ENCODE results near the gene ARHGEF3. TPM values are rescaled to one million over a fixed set of nuclear protein-coding genes. Genes with fewer than 3 reads are reported as not detected.

Gene ARHGEF3
- total RNA-seq, 2 experiments from 2014 or later = 63.0 to 66.5 TPM

DNA sequence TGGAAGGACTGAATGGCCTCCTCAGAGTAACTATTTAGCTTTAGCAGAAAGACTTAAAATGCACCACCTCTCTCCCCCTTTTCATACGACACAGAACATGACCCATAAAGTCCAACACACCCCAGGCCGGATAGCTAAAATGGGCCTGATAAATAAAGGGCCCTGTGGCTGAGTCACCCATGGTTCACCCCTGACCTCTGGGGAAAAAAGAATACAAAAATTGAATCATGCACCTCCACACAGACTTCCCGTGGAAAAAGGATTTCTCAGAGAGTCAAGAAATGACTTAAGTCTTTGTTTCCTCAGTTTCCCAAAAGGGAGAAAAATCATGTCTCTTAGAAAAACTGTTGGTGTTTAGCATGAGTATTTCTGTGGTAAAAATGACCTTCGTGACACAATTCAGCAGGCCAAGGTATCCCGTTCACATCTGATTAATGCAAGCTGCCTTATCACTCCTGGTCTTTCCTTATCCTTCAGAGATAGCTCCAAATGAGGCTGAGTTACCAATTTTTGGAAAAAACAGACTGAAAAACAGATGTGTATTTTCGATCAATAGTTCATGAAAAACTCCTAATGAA is 34.0 kb upstream of the ARHGEF3 start:
- DNase-seq (no peak), ATAC-seq (no peak)
- H3K27ac Mint-ChIP-seq = no peak overlapping the region
- H3K27me3 Mint-ChIP-seq = no peaks in the 10 kb centered on the region
- intact Hi-C loops (cut with micrococcal nuclease) = no loop called here
- H3K4me1 Mint-ChIP-seq (ENCODE audit: low read depth) = peaks cover 44% of the 10 kb centered on the region
- H3K36me3 Mint-ChIP-seq (ENCODE audit: low read depth) = peaks cover 4% of the 10 kb centered on the region
- H3K9me3 Mint-ChIP-seq = no peaks in the 10 kb centered on the region
- H3K4me3 Mint-ChIP-seq = no peak overlapping the region
- TF ChIP-seq, protein P1, sequence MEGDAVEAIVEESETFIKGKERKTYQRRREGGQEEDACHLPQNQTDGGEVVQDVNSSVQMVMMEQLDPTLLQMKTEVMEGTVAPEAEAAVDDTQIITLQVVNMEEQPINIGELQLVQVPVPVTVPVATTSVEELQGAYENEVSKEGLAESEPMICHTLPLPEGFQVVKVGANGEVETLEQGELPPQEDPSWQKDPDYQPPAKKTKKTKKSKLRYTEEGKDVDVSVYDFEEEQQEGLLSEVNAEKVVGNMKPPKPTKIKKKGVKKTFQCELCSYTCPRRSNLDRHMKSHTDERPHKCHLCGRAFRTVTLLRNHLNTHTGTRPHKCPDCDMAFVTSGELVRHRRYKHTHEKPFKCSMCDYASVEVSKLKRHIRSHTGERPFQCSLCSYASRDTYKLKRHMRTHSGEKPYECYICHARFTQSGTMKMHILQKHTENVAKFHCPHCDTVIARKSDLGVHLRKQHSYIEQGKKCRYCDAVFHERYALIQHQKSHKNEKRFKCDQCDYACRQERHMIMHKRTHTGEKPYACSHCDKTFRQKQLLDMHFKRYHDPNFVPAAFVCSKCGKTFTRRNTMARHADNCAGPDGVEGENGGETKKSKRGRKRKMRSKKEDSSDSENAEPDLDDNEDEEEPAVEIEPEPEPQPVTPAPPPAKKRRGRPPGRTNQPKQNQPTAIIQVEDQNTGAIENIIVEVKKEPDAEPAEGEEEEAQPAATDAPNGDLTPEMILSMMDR (IDR thresholded peaks at IDR 0.05) = no peak
- CTCF ChIA-PET = interaction anchor here (1.0 to 2.7 kb wide), 5 partner anchors 9 to 153 kb away, joined by 3 to 8 read pairs (median 6); partner anchors contain the start of gene ARHGEF3
- POLR2A ChIA-PET = no interaction called here

DNA sequence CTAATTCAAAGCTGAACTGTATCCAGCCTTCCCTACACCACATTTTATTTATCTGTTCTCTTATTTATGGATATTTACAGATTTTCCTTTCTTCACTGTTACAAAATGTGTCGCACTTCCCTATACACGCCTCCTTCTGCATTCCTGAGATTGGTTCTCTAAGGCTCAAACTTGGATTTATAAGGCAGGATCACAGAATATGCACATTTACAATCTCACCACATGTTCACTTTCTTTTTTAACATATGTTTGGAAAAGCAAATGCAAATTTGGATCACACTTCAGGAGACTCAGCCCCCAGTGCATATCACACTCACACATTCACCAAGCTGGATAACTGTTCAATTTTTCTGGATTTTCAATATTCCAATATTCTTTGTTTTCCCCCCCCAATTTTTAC is 31.8 kb upstream of the ARHGEF3 start:
- peaks cover 31% of the 10 kb centered on the region for H3K4me1 Mint-ChIP-seq (ENCODE audit: low read depth)
- no peak overlapping the region for H3K4me3 Mint-ChIP-seq
- no peaks in the 10 kb centered on the region for H3K9me3 Mint-ChIP-seq
- ChIA-PET POLR2A (no interaction called here), CTCF (interaction anchor here (0.7 to 2.9 kb wide), 3 partner anchors 9 to 155 kb away, joined by 3 to 9 read pairs (median 5); no protein-coding TSS in a partner anchor)
- ATAC-seq = no peak
- H3K27me3 Mint-ChIP-seq = no peaks in the 10 kb centered on the region
- TF ChIP-seq, protein P1 (IDR thresholded peaks at IDR 0.05) = no peak
- DNase-seq = no peak
- intact Hi-C loops (cut with micrococcal nuclease) = no loop called here
- peaks cover 4% of the 10 kb centered on the region for H3K36me3 Mint-ChIP-seq (ENCODE audit: low read depth)
- H3K27ac Mint-ChIP-seq = no peak overlapping the region

DNA sequence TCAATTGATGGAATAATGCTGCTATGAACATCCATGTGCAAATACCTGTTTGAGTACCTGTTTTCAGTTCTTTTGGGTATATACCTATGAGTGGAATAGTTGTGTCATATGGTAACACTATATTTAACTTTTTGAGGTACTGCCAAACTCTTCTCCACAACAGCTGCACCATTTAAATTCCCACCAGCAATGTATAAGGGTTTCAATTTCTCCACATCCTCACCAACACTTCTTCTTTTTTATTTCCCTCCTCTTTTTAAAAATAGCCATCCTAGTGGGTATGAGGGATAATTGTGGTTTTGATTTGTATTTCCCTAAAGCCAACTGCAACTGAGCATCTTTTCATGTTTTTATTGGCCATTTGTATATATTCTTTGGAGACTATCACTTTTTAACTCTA is 31.3 kb upstream of the ARHGEF3 start:
- ATAC-seq = no peak
- TF ChIP-seq, protein P1 (IDR thresholded peaks at IDR 0.05) = no peak
- Mint-ChIP-seq H3K27ac (no peak overlapping the region), H3K27me3 (no peaks in the 10 kb centered on the region), H3K36me3 (ENCODE audit: low read depth) (peaks cover 4% of the 10 kb centered on the region), H3K9me3 (no peaks in the 10 kb centered on the region), H3K4me3 (no peak overlapping the region), H3K4me1 (ENCODE audit: low read depth) (peaks cover 27% of the 10 kb centered on the region)
- intact Hi-C loops (cut with micrococcal nuclease) = no loop called here
- ChIA-PET POLR2A (no interaction called here), CTCF (interaction anchor here (2.9 kb wide), 1 partner anchor 156 kb away, joined by 9 read pairs; no protein-coding TSS in a partner anchor)
- no peak for DNase-seq

DNA sequence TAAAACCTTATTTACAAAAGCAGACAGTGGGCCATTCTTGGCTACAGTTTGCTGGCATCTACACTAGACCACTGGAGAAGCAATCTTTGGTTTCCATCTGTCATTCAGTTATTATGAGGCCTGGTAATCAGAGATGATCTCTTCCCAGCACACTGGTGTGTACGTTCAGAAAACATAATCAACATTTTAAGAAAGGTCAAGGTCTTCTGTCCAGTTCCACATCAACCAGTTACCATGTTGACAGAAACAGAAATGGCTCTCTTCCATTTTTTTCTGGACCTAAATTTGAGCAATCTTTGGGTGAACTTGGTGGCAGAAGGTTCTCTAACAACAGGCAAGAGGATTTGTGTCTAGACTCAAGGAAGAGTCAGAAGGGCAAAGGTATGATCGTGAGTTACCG is 29.8 kb upstream of the ARHGEF3 start:
- TF ChIP-seq, protein P1 (IDR thresholded peaks at IDR 0.05) = no peak
- no peak for DNase-seq
- CTCF ChIA-PET = interaction anchor here (1.3 to 2.9 kb wide), 2 partner anchors 20 to 157 kb away, joined by 3 to 9 read pairs; no protein-coding TSS in a partner anchor
- intact Hi-C loops (cut with micrococcal nuclease) = no loop called here
- ATAC-seq = no peak
- Mint-ChIP-seq H3K27me3 (no peaks in the 10 kb centered on the region), H3K4me1 (ENCODE audit: low read depth) (peaks cover 25% of the 10 kb centered on the region), H3K36me3 (ENCODE audit: low read depth) (no peaks in the 10 kb centered on the region), H3K9me3 (no peaks in the 10 kb centered on the region), H3K4me3 (no peak overlapping the region), H3K27ac (no peak overlapping the region)
- POLR2A ChIA-PET = no interaction called here

DNA sequence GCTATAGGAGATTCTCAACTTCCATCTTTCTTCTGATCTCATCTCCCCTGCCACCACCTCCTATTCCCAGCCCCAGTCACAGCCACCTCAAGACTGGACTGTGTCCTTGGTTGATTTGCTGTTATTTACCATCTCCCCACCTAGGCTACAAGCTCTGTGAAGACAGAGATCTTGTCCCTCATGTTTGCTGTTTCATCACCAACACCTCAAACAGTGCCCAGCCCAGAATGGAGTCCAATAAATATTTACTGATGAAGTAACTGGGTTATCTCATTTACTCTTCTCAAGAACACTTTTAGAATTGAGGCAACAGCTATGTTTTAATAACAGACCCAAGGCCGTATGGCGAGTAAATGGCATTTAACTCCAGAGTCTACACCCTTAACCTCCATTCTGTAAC is 29.1 kb upstream of the ARHGEF3 start:
- no peak for ATAC-seq
- POLR2A ChIA-PET = no interaction called here
- TF ChIP-seq, protein P1 (IDR thresholded peaks at IDR 0.05) = no peak
- Mint-ChIP-seq H3K4me3 (no peak overlapping the region), H3K4me1 (ENCODE audit: low read depth) (peaks cover 24% of the 10 kb centered on the region), H3K27me3 (no peaks in the 10 kb centered on the region), H3K9me3 (no peaks in the 10 kb centered on the region), H3K36me3 (ENCODE audit: low read depth) (no peaks in the 10 kb centered on the region), H3K27ac (no peak overlapping the region)
- no peak for DNase-seq
- CTCF ChIA-PET = interaction anchor here (1.3 to 2.1 kb wide), 2 partner anchors 19 to 165 kb away, joined by 3 to 6 read pairs; no protein-coding TSS in a partner anchor
- intact Hi-C loops (cut with micrococcal nuclease) = no loop called here

Measured in activated CD8-positive, alpha-beta T cell treated with anti-CD3 and anti-CD28 coated beads for 36 hours (primary cell).